Upper lobe of right lung (tissue), 1 donor: ENCODE measurements around the gene ILF2. TPM values are rescaled to one million over a fixed set of nuclear protein-coding genes. Genes with fewer than 3 reads are reported as not detected.

ENCODE experiments used
- ATAC-seq: fragments of 200-7000 bp; cut with Tn5 transposase; one replicate; pipeline ENCODE4 v1.9.1; 2020; ENCODE audit warnings: mild to moderate bottlenecking, moderate library complexity
- DNase-seq: peaks from one replicate; pipeline ENCODE4 v3.0.0-alpha.2; 2020
- H3K27ac ChIP-seq: fragments of 200-600 bp; one replicate; pipeline ENCODE4 v1.8.0; 2022
- H3K27me3 ChIP-seq: fragments of 200-600 bp; one replicate; pipeline ENCODE4 v1.8.0; 2022; ENCODE audit warnings: mild to moderate bottlenecking
- H3K36me3 ChIP-seq: fragments of 200-600 bp; one replicate; pipeline ENCODE4 v1.8.0; 2022
- H3K4me1 ChIP-seq: fragments of 200-600 bp; one replicate; pipeline ENCODE4 v1.8.0; 2022
- H3K4me3 ChIP-seq: fragments of 200-600 bp; one replicate; pipeline ENCODE4 v1.8.0; 2022; ENCODE audit warnings: mild to moderate bottlenecking
- H3K9me3 ChIP-seq: fragments of 200-600 bp; one replicate; pipeline ENCODE4 v1.8.0; 2022
- CTCF ChIP-seq: fragments of 200-600 bp; IDR thresholded peaks from one replicate; pipeline ENCODE4 v1.8.0; 2022; ENCODE audit warnings: antibody characterized with exemption
- intact Hi-C: fragments of 100-400 bp; cut with DNase I; formaldehyde crosslinking; loops from one replicate; pipeline ENCODE4 v1.11.0; 2022
- total RNA-seq: library from RNA; stranded (reverse); fragmentation: NEBNext Ultra II Directional; extraction: Animal tissue kit (Norgen Biotek cat#: 25700); gene quantifications from one replicate; pipeline ENCODE4 v1.2.1, GENCODE V29; 2021
- donor health status: DM: no; HTN: yes; CAD: no; lungs with severe emphysema.

Gene ILF2
- total RNA-seq, 1 donor from 2014 or later = 86.1 TPM

GRCh38 chr1:153667439-153667838 is 3.4 kb downstream of the ILF2 start:
- Histone ChIP-seq H3K36me3 (peaks cover 73% of the 10 kb centered on the region), H3K4me3 (no peak overlapping the region), H3K27me3 (no peaks in the 10 kb centered on the region), H3K27ac (no peak overlapping the region), H3K4me1 (peaks cover 10% of the 10 kb centered on the region), H3K9me3 (no peaks in the 10 kb centered on the region)
- DNase-seq (no peak), ATAC-seq (no peak)
- intact Hi-C loops = no loop called here
- no peak for TF ChIP-seq CTCF

- no peak for TF ChIP-seq CTCF
- Histone ChIP-seq H3K4me1 (peaks cover 5% of the 10 kb centered on the region), H3K36me3 (peaks cover 79% of the 10 kb centered on the region), H3K27ac (no peak overlapping the region), H3K9me3 (no peaks in the 10 kb centered on the region), H3K4me3 (no peak overlapping the region), H3K27me3 (no peaks in the 10 kb centered on the region)
- DNase-seq (peak; percentile 39), ATAC-seq (no peak)
- intact Hi-C loops = no loop called here
Measured at GRCh38 chr1:153663211-153663610, 7.6 kb downstream of the ILF2 start.

GRCh38 chr1:153662269-153662668 is 8.5 kb downstream of the ILF2 start:
- ATAC-seq = no peak
- H3K9me3 ChIP-seq = no peaks in the 10 kb centered on the region
- TF ChIP-seq CTCF = no peak

GRCh38 chr1:153661111-153661708 is 9.6 kb downstream of the ILF2 start:
- DNase-seq (peak; percentile 20), ATAC-seq (no peak)
- peaks cover 59% of the 10 kb centered on the region for H3K36me3 ChIP-seq
- H3K9me3 ChIP-seq = no peaks in the 10 kb centered on the region
- H3K4me1 ChIP-seq = peaks cover 8% of the 10 kb centered on the region
- no peaks in the 10 kb centered on the region for H3K27me3 ChIP-seq
- intact Hi-C loops = no loop called here
- no peak overlapping the region for H3K4me3 ChIP-seq
- H3K27ac ChIP-seq = no peak overlapping the region
- no peak for TF ChIP-seq CTCF

More at GRCh38 chr1:153662269-153662668, 8.5 kb downstream of the ILF2 start:
- intact Hi-C loops = no loop called here
- Histone ChIP-seq H3K27me3 (no peaks in the 10 kb centered on the region), H3K36me3 (peaks cover 70% of the 10 kb centered on the region), H3K27ac (no peak overlapping the region), H3K4me3 (no peak overlapping the region), H3K4me1 (peaks cover 8% of the 10 kb centered on the region)
- no peak for DNase-seq

- peaks cover 8% of the 10 kb centered on the region for H3K4me1 ChIP-seq
- no peaks in the 10 kb centered on the region for H3K9me3 ChIP-seq
- H3K36me3 ChIP-seq = peaks cover 44% of the 10 kb centered on the region
- peak overlapping the region; percentile 87 for H3K4me3 ChIP-seq
- DNase-seq (peak; percentile 42), ATAC-seq (no peak)
- no peak for TF ChIP-seq CTCF
- H3K27ac ChIP-seq = peak overlapping the region; percentile 94
- intact Hi-C loops = no loop called here
- no peaks in the 10 kb centered on the region for H3K27me3 ChIP-seq
Measured at GRCh38 chr1:153659656-153660055, 11.1 kb downstream of the ILF2 start.

- peak overlapping the region; percentile 94 for H3K27ac ChIP-seq
- H3K9me3 ChIP-seq = no peaks in the 10 kb centered on the region
- H3K27me3 ChIP-seq = no peaks in the 10 kb centered on the region
- H3K4me1 ChIP-seq = peaks cover 8% of the 10 kb centered on the region
- H3K36me3 ChIP-seq = peaks cover 38% of the 10 kb centered on the region
- TF ChIP-seq CTCF = no peak
- peak overlapping the region; percentile 87 for H3K4me3 ChIP-seq
- ATAC-seq (no peak), DNase-seq (peak; percentile 28)
- intact Hi-C loops = no loop called here
Measured at GRCh38 chr1:153659175-153659534, 11.6 kb downstream of the ILF2 start.
